Left lung (tissue), 10 donors: Measurements from ENCODE around the gene KCNB1. TPM values are rescaled to one million over a fixed set of nuclear protein-coding genes. Genes with fewer than 3 reads are reported as not detected.

Experiments
- ATAC-seq: fragments of 200-7000 bp; cut with Tn5 transposase; one replicate; pipeline ENCODE4 v1.9.1; 2020; ENCODE audit warnings: moderate library complexity
- DNase-seq, 4 donors: peaks; one replicate each; pipeline ENCODE4 v3.0.0-alpha.2; 2013 to 2020
- H3K27ac ChIP-seq, 2 donors: fragments of 200-600 bp; sonication (generic) in 1 of 2; one replicate each; pipeline versions ENCODE4 v1.5.0 to v1.8.0; 2020 to 2021
- H3K27me3 ChIP-seq, 2 donors: fragments of 200-600 bp; sonication (generic) in 1 of 2; one replicate each; pipeline versions ENCODE4 v1.5.0 to v1.8.0; 2020 to 2021
- H3K36me3 ChIP-seq, 2 donors: fragments of 200-600 bp; sonication (generic) in 1 of 2; one replicate each; pipeline versions ENCODE4 v1.5.0 to v1.8.0; 2020 to 2021
- H3K4me1 ChIP-seq, 2 donors: fragments of 200-600 bp; one replicate each; pipeline ENCODE4 v1.8.0; 2021
- H3K4me3 ChIP-seq, 2 donors: fragments of 200-600 bp; sonication (generic) in 1 of 2; one replicate each; pipeline versions ENCODE4 v1.5.0 to v1.8.0; 2020 to 2021; ENCODE audit warnings: mild to moderate bottlenecking in 1 of 2
- H3K9me3 ChIP-seq, 2 donors: fragments of 200-600 bp; sonication (generic) in 1 of 2; one replicate each; pipeline versions ENCODE4 v1.5.0 to v1.8.0; 2020 to 2021
- intact Hi-C, 2 donors: fragments of 100-400 bp; cut with DNase I; formaldehyde crosslinking; loops; one replicate each; pipeline versions ENCODE4 v1.11.2 to v1.14.2; 2022
- polyA plus RNA-seq, 6 donors: library from polyadenylated mRNA; unstranded; fragments of 120-200 nt; gene quantifications; one replicate each; pipeline ENCODE4 v1.2.1, GENCODE V29; 2013; ENCODE audit not compliant: insufficient read length in 6 of 6
- total RNA-seq, 2 donors: library from RNA; stranded (reverse); fragmentation: NEBNext Ultra II Directional; extraction: Animal tissue kit (Norgen Biotek cat#: 25700); gene quantifications; one replicate each; pipeline ENCODE4 v1.2.1, GENCODE V29; 2021
- TF ChIP-seq, protein P1 (sequence below), 2 donors: fragments of 200-600 bp; sonication (generic) in 1 of 2; IDR thresholded peaks; one replicate each; pipeline versions ENCODE4 v1.5.0 to v1.8.0; 2021; ENCODE audit warnings: antibody characterized with exemption in 2 of 2
- donor health status: DM: no; HTN: yes; CAD: no.
- donor health status: DM: no; HTN: no; CAD: no.

The KCNB1 gene
- total and polyA plus RNA-seq, 8 donors = 0.26 to 1.2 (median 0.44) TPM

DNA sequence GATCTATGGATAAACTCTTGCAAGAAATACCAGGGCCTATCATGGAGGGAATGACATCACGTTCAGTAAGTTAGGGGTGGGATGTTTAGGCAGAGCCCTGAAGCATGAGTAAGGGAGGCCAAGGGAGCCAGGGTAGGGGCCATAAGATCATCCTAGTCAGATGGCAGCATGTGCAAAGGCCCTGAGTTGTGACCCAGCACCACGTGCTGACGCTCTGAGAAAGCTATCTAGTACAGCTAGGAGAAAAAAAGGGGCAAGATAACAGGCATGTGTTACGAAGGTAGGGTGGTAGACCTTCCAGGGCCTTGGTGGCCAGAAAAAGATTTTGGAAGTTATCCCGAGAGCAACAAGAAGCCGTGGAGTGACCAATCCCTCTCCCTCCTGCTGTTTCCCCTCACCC lies 22.3 kb downstream of the KCNB1 start:
- H3K36me3 ChIP-seq = no peaks in the 10 kb centered on the region
- intact Hi-C loops = no loop called here
- no peak for DNase-seq
- no peaks in the 10 kb centered on the region for H3K4me1 ChIP-seq
- peaks cover 0 to 25% of the 10 kb centered on the region in 2 donors for H3K27me3 ChIP-seq
- no peaks in the 10 kb centered on the region for H3K9me3 ChIP-seq
- ATAC-seq = no peak
- TF ChIP-seq, protein P1, sequence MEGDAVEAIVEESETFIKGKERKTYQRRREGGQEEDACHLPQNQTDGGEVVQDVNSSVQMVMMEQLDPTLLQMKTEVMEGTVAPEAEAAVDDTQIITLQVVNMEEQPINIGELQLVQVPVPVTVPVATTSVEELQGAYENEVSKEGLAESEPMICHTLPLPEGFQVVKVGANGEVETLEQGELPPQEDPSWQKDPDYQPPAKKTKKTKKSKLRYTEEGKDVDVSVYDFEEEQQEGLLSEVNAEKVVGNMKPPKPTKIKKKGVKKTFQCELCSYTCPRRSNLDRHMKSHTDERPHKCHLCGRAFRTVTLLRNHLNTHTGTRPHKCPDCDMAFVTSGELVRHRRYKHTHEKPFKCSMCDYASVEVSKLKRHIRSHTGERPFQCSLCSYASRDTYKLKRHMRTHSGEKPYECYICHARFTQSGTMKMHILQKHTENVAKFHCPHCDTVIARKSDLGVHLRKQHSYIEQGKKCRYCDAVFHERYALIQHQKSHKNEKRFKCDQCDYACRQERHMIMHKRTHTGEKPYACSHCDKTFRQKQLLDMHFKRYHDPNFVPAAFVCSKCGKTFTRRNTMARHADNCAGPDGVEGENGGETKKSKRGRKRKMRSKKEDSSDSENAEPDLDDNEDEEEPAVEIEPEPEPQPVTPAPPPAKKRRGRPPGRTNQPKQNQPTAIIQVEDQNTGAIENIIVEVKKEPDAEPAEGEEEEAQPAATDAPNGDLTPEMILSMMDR (IDR thresholded peaks at IDR 0.05) = no peak
- no peak overlapping the region for H3K27ac ChIP-seq
- H3K4me3 ChIP-seq = no peak overlapping the region

GRCh38 chr20:49459684-49460083 lies 22.8 kb downstream of the KCNB1 start:
- TF ChIP-seq, protein P1 (IDR thresholded peaks at IDR 0.05) = no peak
- no peaks in the 10 kb centered on the region for H3K4me1 ChIP-seq
- H3K4me3 ChIP-seq = no peak overlapping the region
- peaks cover 0 to 27% of the 10 kb centered on the region in 2 donors for H3K27me3 ChIP-seq
- H3K36me3 ChIP-seq = no peaks in the 10 kb centered on the region
- H3K27ac ChIP-seq = no peak overlapping the region
- intact Hi-C loops = no loop called here
- H3K9me3 ChIP-seq = no peaks in the 10 kb centered on the region
- ATAC-seq (no peak), DNase-seq (no peak)

DNA sequence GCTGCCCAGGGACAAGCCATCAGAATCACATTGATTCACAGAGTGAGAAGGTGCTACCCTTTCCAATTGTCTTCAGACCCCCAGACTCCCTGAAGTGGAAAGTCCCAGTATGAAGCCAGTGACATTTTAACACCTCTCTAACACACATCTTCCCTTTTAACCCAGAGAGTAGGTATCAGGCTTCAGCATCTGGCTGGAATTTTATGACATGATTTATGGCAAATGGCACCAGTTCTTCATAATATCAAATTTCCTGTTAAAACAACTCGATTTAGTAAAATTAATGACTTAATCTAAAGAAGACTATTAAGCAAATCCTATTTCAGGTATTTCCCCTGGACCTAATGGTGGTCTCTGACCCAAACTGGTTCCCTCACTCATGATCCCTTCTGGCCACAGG lies 25.0 kb downstream of the KCNB1 start:
- DNase-seq = no peak
- Histone ChIP-seq H3K27me3 (peaks cover 0 to 24% of the 10 kb centered on the region in 2 donors), H3K36me3 (no peaks in the 10 kb centered on the region), H3K4me3 (no peak overlapping the region), H3K4me1 (no peaks in the 10 kb centered on the region), H3K9me3 (no peaks in the 10 kb centered on the region), H3K27ac (no peak overlapping the region)
- TF ChIP-seq, protein P1 (IDR thresholded peaks at IDR 0.05) = no peak
- intact Hi-C loops = no loop called here
- no peak for ATAC-seq

DNA sequence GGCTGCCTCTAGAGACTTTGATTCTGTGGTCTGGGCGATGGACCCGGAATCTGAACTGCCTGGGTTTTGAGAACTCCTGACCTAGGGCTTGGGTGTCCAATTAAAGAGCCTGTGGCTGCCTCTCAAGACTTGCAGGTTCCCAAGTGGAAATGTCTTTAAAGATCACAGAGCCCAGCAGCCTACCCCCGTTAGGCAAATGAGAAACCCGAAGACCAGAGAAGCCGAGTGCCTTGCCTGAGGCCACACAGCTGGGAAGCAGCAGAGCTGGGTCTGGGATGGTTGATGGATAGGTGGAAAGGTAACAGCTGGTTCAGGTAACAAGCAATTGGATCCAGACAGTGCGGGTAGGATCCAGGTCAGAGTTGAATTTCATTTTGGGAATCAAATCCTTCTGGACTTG lies 25.8 kb downstream of the KCNB1 start:
- intact Hi-C loops = no loop called here

GRCh38 chr20:49455691-49456090 lies 26.8 kb downstream of the KCNB1 start:
- Histone ChIP-seq H3K27me3 (peaks cover 0 to 29% of the 10 kb centered on the region in 2 donors), H3K27ac (no peak overlapping the region), H3K4me3 (no peak overlapping the region), H3K4me1 (no peaks in the 10 kb centered on the region), H3K9me3 (no peaks in the 10 kb centered on the region), H3K36me3 (no peaks in the 10 kb centered on the region)
- intact Hi-C loops = no loop called here
- no peak for ATAC-seq
- TF ChIP-seq, protein P1 (IDR thresholded peaks at IDR 0.05) = no peak
- peak in 1 of 4 donors; percentile 9 for DNase-seq

More for the DNA sequence above, 25.8 kb downstream of the KCNB1 start:
- no peaks in the 10 kb centered on the region for H3K4me1 ChIP-seq
- TF ChIP-seq, protein P1 (IDR thresholded peaks at IDR 0.05) = no peak
- DNase-seq (no peak), ATAC-seq (no peak)
- no peak overlapping the region for H3K4me3 ChIP-seq
- H3K27ac ChIP-seq = no peak overlapping the region
- no peaks in the 10 kb centered on the region for H3K36me3 ChIP-seq
- peaks cover 0 to 29% of the 10 kb centered on the region in 2 donors for H3K27me3 ChIP-seq
- no peaks in the 10 kb centered on the region for H3K9me3 ChIP-seq
